ENCODE measurements around the gene TRMT112. TPM values are rescaled to one million over a fixed set of nuclear protein-coding genes. Genes with fewer than 3 reads are reported as not detected.

The TRMT112 gene
- total RNA-seq, 2 experiments from 2014 or later: 137 to 145 TPM

DNA sequence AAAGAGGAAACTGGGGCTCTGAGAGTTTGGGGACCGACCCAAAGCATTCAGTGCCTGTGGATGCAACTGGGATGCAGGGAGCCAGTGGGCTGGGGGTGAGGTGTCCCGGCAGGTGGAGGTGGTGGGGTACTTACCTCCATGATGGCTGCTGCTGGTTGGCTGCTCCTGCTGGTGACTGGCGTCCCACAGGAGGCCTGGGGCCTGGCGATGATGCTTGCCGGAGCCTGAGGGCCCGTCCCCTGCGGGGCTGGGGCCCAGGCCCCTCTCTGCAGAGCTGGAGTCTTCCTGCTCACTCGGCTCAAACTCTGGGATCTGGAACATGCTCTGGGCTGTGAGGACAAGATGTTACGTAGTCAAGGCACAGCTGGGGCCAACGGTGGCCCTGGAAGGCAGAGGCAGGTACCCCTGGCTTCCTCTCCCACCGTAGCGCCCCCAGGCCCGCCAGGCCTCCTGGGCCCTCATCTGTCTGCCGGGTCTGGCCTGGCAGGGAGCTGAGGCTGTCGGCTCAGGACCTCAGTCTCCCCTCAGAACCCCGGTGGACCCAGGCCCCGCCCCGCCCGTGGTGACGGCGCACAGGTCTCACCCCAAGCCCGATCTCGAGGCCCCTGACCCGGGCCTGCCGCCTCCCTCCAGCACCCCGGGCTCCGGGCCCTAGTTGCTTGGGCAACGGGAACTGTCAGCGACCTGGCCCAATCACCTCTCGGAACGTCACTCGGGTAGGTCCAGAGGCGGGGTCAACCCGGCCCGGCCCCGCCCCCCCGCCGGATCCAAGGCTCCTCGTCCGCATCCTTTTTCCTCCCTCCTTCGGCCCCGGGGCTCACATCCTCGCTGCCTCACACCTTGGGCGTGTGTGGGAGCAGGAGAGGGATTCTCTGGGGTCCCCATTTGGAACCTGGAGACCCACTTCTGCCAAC, 33.1 kb downstream of the TRMT112 start, which contains the start of gene BAD:
Gene BAD (minus strand): TSS at position 618 of the 914 bp plus-strand sequence. CDS start 297 bp downstream, at position 321.
- DNase-seq: peak; percentile 95
- Mint-ChIP-seq H3K36me3 (ENCODE audit: low read depth) (peaks cover 10% of the 10 kb centered on the region), H3K27ac (peak within 1 kb of the TSS; percentile 82), H3K4me1 (peaks cover 28% of the 10 kb centered on the region), H3K4me3 (peak within 1 kb of the TSS; percentile 83), H3K9me3 (no peaks in the 10 kb centered on the region), H3K27me3 (no peaks in the 10 kb centered on the region)
- CTCF ChIA-PET: interaction anchor here (1.2 to 4.7 kb wide), 5 partner anchors 13 to 78 kb away, joined by 5 to 42 read pairs (median 27); partner anchors contain the start of genes CATSPERZ, FERMT3, PRDX5 and TRMT112
- POLR2A ChIA-PET: interaction anchor here (1.0 to 11.0 kb wide), 14 partner anchors 8 to 99 kb away, joined by 3 to 161 read pairs (median 8); partner anchors contain the start of genes CATSPERZ, ESRRA, FERMT3 and FKBP2

DNA sequence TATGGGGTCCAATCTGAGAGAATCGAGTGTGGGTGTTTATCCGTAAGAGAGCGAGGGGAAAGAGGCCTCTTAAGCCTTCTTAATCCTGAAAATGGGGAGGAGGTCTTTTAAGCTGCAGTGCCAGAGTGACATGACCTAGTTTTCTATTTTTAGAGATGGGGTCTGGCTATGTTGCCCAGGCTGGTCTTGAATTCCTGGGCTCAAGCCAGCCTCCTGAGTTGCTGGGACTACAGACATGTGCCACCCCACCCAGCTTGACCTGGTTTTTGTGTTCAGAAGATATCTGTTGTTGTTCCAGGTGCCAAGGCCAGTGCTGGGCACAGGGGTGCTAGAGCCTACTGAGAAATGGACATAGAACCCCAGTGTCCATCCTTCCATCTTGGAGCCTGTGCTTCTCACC, 34.3 kb downstream of the TRMT112 start:
- Mint-ChIP-seq H3K4me1 (peaks cover 33% of the 10 kb centered on the region), H3K36me3 (ENCODE audit: low read depth) (peaks cover 16% of the 10 kb centered on the region), H3K9me3 (no peaks in the 10 kb centered on the region), H3K27ac (peak overlapping the region; percentile 4), H3K4me3 (peak overlapping the region; percentile 83), H3K27me3 (no peaks in the 10 kb centered on the region)
- CTCF ChIA-PET: interaction anchor here (3.0 to 4.7 kb wide), 3 partner anchors 12 to 77 kb away, joined by 27 to 42 read pairs (median 36); partner anchors contain the start of genes CATSPERZ and FERMT3
- POLR2A ChIA-PET: interaction anchor here (1.6 to 11.0 kb wide), 5 partner anchors 13 to 76 kb away, joined by 3 to 161 read pairs (median 23); partner anchors contain the start of genes ESRRA, FERMT3 and PPP1R14B
- no peak for DNase-seq

GRCh38 chr11:64281957-64282770, 35.2 kb downstream of the TRMT112 start:
- no peaks in the 10 kb centered on the region for H3K27me3 Mint-ChIP-seq
- H3K9me3 Mint-ChIP-seq: no peaks in the 10 kb centered on the region
- no peak for DNase-seq
- peaks cover 16% of the 10 kb centered on the region for H3K36me3 Mint-ChIP-seq (ENCODE audit: low read depth)
- H3K4me3 Mint-ChIP-seq: no peak overlapping the region
- POLR2A ChIA-PET: interaction anchor here (5.7 to 11.0 kb wide), 2 partner anchors 12 to 22 kb away, joined by 41 to 161 read pairs; partner anchors contain the start of gene ESRRA
- CTCF ChIA-PET: interaction anchor here (4.4 to 4.7 kb wide), 2 partner anchors 11 to 76 kb away, joined by 27 to 36 read pairs; partner anchors contain the start of gene FERMT3
- peaks cover 33% of the 10 kb centered on the region for H3K4me1 Mint-ChIP-seq
- H3K27ac Mint-ChIP-seq: no peak overlapping the region

GRCh38 chr11:64278576-64279190, 38.7 kb downstream of the TRMT112 start:
- DNase-seq: no peak
- H3K4me1 Mint-ChIP-seq: peaks cover 23% of the 10 kb centered on the region
- H3K27ac Mint-ChIP-seq: no peak overlapping the region
- H3K4me3 Mint-ChIP-seq: no peak overlapping the region
- ChIA-PET POLR2A (interaction anchor here (11.0 kb wide), 1 partner anchor 9 kb away, joined by 161 read pairs; no protein-coding TSS in a partner anchor), CTCF (interaction anchor here (2.0 kb wide), 1 partner anchor 22 kb away, joined by 8 read pairs; no protein-coding TSS in a partner anchor)
- no peaks in the 10 kb centered on the region for H3K9me3 Mint-ChIP-seq
- no peaks in the 10 kb centered on the region for H3K27me3 Mint-ChIP-seq
- peaks cover 21% of the 10 kb centered on the region for H3K36me3 Mint-ChIP-seq (ENCODE audit: low read depth)

- Mint-ChIP-seq H3K4me3 (no peak overlapping the region), H3K27ac (no peak overlapping the region), H3K4me1 (peaks cover 19% of the 10 kb centered on the region), H3K27me3 (no peaks in the 10 kb centered on the region), H3K36me3 (ENCODE audit: low read depth) (peaks cover 20% of the 10 kb centered on the region), H3K9me3 (no peaks in the 10 kb centered on the region)
- ChIA-PET CTCF (interaction anchor here (0.8 to 1.0 kb wide), 3 partner anchors 8 to 28 kb away, joined by 3 to 4 read pairs (median 3); no protein-coding TSS in a partner anchor), POLR2A (interaction anchor here (1.4 to 2.3 kb wide), 2 partner anchors 8 to 13 kb away, joined by 6 to 8 read pairs; partner anchors contain the start of genes BAD and GPR137)
- no peak for DNase-seq
Measured at GRCh38 chr11:64276653-64277431, 40.5 kb downstream of the TRMT112 start.

DNA sequence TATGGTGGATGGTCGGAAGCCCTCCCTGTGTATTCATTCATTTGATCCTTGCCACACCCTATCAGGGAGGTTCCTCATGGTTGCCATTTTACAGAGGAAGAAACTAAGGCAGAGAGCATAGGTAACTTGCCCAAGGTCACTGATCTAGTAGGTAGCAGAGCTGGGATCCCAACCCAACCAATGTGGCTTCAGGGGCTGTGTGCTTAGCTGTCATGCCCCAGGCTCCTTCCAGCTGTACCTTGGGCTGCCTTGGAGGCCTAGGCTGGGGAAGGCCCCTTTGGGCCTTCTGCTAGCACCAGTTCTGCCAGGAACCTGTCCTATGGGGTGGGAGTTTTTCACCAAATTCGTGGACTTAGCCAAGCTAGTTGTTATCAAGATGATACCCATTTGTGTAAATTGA, 41.5 kb downstream of the TRMT112 start:
- H3K4me3 Mint-ChIP-seq: no peak overlapping the region
- CTCF ChIA-PET: no interaction called here
- POLR2A ChIA-PET: interaction anchor here (1.4 to 2.3 kb wide), 2 partner anchors 9 to 14 kb away, joined by 6 to 8 read pairs; partner anchors contain the start of genes BAD and GPR137

DNA sequence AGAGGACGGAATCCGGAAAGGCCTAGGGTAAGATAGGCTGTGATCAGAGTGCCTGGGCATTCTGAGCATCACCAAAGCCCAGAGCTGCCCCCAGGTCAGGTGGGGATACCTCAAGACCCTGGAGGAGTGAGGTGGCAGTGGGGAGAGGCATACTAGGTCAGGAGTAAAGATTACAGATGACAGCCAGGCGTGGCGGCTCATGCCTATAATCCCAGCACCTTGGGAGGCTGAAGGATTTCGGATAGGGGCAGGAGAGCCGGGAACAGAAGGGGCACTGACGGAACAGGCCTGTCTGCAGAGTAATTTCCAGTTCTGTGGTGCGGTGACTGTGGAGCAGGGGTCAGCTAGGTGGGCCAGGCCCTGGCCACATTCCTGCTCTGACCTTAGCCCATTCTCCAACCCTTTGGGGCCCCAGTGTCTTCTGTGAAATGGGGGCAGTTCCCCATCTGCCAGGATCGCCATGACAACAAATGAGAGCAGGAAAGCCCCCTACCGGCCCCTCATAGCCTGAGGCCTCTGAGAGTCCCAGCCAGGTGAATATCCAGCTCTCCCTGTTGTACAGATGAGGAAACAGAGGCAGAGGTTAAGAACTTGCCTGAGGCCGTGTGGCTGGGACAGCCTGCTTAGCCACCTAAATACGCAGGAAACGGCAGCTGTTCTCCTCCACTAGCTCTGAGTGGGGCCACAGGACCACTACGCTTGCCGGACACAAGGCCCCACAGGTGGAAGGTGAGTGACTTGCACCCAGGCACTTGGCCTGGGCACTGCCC, 42.1 kb downstream of the TRMT112 start:
- Mint-ChIP-seq H3K4me1 (peaks cover 17% of the 10 kb centered on the region), H3K27ac (no peak overlapping the region), H3K27me3 (no peaks in the 10 kb centered on the region), H3K36me3 (ENCODE audit: low read depth) (peaks cover 15% of the 10 kb centered on the region), H3K9me3 (no peaks in the 10 kb centered on the region), H3K4me3 (no peak overlapping the region)
- ChIA-PET CTCF (interaction anchor here (0.7 to 1.2 kb wide), 2 partner anchors 17 to 56 kb away, joined by 3 to 4 read pairs; no protein-coding TSS in a partner anchor), POLR2A (interaction anchor here (1.4 to 2.3 kb wide), 2 partner anchors 10 to 14 kb away, joined by 6 to 8 read pairs; partner anchors contain the start of genes BAD and GPR137)
- no peak for DNase-seq

More for the DNA sequence above, 41.5 kb downstream of the TRMT112 start:
- no peaks in the 10 kb centered on the region for H3K9me3 Mint-ChIP-seq
- no peak for DNase-seq
- no peak overlapping the region for H3K27ac Mint-ChIP-seq
- peaks cover 15% of the 10 kb centered on the region for H3K4me1 Mint-ChIP-seq
- peaks cover 14% of the 10 kb centered on the region for H3K36me3 Mint-ChIP-seq (ENCODE audit: low read depth)
- H3K27me3 Mint-ChIP-seq: no peaks in the 10 kb centered on the region

DNA sequence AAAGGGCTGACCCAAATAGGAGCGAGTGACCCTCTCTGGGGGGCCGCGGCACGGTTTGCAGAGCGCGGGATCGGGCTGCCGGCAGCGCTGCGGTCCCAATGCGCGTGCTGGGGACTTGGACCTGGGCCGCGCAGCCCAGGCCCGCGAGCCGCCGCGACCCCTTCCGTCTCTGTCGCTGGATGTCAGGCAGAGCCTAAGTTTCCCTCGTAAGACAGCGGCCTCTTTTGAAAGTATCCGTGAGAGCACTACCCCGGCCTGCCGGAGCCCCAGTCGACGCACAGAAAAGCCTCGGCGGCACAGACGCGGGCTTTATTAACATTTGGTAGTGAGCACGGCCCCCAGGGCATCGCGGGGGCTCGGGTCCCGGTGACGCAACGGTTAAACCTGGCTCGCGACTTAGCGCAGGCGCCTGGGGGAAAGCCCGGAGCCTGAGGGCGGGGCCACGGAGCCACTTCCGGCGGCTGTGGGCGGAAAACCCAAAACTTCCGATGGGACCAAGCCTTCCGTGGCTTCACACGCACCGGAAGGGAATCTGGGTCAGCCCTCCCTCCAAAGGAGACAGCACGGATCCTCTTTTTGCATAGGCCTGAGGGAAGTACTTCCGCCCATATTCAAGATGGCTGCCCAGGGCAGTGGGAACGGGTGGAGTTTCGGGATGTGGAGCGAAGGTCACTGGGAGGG, 47.7 kb downstream of the TRMT112 start:
- Mint-ChIP-seq H3K4me1 (peaks cover 30% of the 10 kb centered on the region), H3K9me3 (no peaks in the 10 kb centered on the region), H3K4me3 (peak overlapping the region; percentile 85), H3K36me3 (ENCODE audit: low read depth) (peaks cover 18% of the 10 kb centered on the region), H3K27me3 (no peaks in the 10 kb centered on the region), H3K27ac (peak overlapping the region; percentile 89)
- peak; percentile 98 for DNase-seq
- ChIA-PET POLR2A (interaction anchor here (0.7 to 6.5 kb wide), 22 partner anchors 9 to 865 kb away, joined by 3 to 161 read pairs (median 4); partner anchors contain the start of genes BAD, CATSPERZ, DNAJC4 and ESRRA), CTCF (interaction anchor here (0.9 to 7.0 kb wide), 14 partner anchors 8 to 84 kb away, joined by 3 to 80 read pairs (median 5); partner anchors contain the start of genes BAD, CATSPERZ, ESRRA and FKBP2)

- Mint-ChIP-seq H3K9me3 (no peaks in the 10 kb centered on the region), H3K27me3 (no peaks in the 10 kb centered on the region), H3K36me3 (ENCODE audit: low read depth) (peaks cover 18% of the 10 kb centered on the region), H3K4me3 (peak overlapping the region; percentile 85), H3K27ac (peak overlapping the region; percentile 89), H3K4me1 (peaks cover 30% of the 10 kb centered on the region)
- peak; percentile 60 for DNase-seq
- ChIA-PET CTCF (interaction anchor here (1.2 to 7.0 kb wide), 10 partner anchors 8 to 82 kb away, joined by 3 to 80 read pairs (median 8); partner anchors contain the start of genes CATSPERZ, ESRRA, FKBP2 and PLCB3), POLR2A (interaction anchor here (0.6 to 6.5 kb wide), 18 partner anchors 9 to 83 kb away, joined by 3 to 161 read pairs (median 5); partner anchors contain the start of genes BAD, CATSPERZ, ESRRA and FERMT3)
Measured at GRCh38 chr11:64268893-64269539, 48.3 kb downstream of the TRMT112 start.

Data from activated CD4-positive, alpha-beta memory T cell treated with anti-CD3 and anti-CD28 coated beads, Interleukin-2, amount 10 ng/mL, durations not matched to agents 7 days and 5 days (primary cell).